ENCODE data around the gene VCP.

Gene VCP

DNA sequence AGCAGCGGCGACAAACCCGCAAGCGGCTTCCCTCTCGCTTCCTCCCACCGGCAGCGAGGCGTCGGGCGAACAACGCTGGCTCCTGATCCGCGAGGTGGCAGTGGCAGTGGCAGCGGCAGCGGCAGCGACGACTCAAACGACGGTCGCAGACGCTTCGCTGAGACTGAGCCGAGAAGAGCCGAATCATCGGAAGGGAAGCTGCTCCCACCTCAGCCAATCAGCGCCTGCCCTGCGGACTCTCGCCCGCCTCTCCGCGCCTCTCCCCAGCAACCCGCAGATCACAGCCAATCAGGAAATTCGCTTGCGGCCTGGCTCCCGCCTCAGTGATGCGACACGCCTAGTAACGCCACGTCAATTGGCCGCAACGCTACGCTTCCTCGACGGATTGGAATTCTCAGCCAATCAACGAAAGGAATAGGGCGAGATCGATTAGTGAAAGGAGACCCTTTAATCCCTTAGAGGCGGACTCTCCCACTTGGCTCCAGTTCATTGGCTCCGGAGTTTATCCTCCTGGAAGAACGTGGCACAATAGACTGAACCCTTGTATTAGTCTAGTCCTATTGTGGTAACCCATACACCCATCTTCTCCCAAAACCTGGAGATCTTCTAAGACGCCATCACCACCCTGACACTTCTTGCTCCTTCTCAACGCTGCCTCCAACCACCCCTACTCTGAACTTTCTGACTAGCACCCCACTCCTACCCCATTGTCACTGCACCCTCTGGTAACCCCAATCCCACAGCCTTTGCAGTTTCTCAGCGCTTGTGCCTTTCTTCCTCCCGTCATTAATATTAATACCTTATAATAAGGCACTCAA, at the start of gene VCP:
Gene VCP (minus strand): TSS at position 165 of the 818 bp plus-strand sequence. CDS start 272 bp downstream, outside the sequence.
- DNase-seq = peak; percentile 98 to 99

- DNase-seq = peak; percentile 91 to 93
Observed at GRCh38 chr9:35116898-35117551, 44.6 kb upstream of the VCP start.

DNA sequence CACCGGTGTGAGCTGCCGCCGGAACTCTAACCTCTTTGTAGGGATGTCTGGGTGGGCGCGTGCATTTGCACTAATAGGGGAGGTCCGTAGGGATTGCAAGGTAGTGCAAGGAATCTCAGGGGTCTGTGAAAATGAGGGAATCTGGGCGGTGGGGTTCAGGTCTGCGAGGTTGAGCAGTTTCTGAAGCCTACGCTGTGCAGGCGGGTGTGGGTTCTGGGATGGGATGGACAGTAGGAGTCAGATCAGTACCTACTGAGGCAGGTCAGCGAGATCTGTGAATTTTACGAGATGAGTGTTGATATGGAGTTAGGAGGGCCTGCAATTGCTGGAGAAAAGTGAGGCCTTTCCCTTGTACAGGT, 44.1 kb upstream of the VCP start:
- DNase-seq = no peak

- peak; percentile 94 for DNase-seq
Observed at GRCh38 chr9:35115680-35116538, 43.5 kb upstream of the VCP start, which contains the start of gene ATOSB. ATOSB (minus strand) TSS chr9:35115862; CDS start chr9:35108274, 7,588 bp downstream.

GRCh38 chr9:35114840-35115628, 42.6 kb upstream of the VCP start:
- DNase-seq = peak; percentile 45 to 51

DNA sequence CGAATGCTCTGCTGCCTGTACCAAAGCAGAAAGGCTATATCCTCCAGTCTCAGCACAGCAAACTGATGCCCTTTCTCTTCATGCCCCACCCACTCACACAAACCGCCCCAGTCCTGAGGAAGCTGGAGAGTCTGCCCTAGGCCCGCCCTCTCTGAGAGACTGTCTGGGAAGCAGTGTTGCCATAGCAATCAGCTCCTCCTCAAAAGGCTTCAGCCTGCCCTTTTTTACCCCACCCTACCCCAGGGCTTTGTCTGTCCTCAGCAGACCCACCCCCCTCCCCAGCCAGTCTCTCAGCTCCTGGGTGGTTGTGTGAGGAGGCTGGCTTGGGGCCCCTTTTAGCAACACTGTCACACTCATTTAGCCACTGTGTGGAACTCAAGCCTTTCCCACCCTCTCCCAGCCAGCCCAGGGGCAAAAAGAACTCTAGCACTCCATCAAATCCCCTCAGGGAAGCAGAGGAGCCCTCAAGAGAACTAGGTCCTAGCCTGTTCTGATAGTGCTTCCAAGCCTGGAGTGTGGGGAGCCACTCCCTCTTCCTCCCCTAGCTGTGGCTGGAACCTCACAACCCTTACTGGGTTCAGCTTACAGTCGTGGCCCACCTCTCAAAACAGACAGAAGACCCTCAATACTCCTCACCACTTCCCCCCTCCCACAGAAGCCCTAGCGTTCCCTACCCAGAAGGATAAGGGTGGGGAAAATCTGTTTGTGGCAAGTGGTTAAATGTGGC, 41.9 kb upstream of the VCP start:
- DNase-seq = peak; percentile 84 to 88

- DNase-seq = peak in 1 of 2 donors; percentile 65
Observed at GRCh38 chr9:35112257-35113020, 40.0 kb upstream of the VCP start.

DNA sequence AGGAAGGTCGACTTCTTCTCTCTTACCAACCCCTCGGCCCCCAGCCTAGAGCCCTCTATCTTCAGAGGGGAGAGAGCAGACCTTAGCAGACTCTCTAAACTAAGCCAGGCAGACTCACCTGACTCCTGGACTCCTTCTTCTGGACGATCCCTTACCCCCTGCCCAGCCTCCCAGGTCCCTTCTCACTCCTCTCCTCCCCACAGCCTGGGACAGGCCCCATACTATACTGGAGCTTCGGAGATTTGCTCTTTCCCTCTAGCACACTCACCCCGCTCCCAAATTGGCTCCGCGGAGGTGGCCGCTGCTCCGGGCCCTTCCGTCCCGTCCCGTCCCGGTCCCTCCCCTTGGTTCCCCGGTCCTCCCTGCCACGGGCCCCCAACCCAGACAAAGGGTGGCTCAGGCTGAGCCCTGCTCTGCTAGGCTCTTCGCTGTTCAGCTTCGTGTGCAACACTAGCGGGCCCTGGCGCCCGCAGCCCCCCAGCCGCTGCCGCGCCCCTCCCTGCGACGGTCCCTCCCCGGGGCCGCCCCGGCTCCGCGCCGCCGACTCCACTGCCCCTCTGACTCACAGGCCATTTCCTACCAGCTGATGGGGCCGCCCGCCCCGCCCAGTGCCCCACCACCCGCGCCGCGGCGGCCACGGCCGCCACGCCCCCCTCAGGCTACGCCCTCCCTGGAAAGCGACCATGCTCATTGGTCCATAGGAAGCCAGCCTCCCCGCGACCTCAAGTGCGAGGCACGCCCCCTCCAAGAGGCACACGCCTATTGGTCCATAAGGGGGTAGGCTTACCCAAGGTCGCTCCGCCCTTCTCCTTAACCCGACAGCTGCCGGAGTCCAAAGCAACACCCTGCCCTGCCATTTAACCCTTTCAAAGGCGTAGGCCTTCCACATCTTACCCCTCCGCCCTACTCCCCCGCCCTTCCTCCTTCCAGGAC, 38.8 kb upstream of the VCP start:
- peak; percentile 98 for DNase-seq

GRCh38 chr9:35110327-35110761, 37.9 kb upstream of the VCP start:
- DNase-seq = no peak

GRCh38 chr9:35108946-35109575, 36.6 kb upstream of the VCP start:
- no peak for DNase-seq

DNA sequence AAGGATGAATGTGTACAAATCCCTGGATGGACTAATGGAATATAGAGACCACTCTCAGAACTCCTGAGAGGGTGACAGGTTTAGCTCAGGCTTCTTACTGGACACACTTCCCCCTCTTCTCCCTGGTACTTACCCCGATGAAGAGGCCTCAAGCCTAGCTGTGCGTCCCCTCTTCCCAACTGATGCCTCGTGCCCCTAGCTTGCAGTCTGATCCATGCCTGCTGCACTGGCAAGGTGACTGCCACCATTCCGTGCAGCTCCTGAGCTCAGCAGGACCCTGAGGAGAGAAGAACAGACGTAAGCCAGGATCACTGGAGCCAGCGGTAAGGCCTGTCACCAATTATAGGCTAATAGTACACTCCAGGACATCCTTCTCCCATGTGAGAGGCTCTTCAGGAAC, 36.0 kb upstream of the VCP start:
- no peak for DNase-seq

DNA sequence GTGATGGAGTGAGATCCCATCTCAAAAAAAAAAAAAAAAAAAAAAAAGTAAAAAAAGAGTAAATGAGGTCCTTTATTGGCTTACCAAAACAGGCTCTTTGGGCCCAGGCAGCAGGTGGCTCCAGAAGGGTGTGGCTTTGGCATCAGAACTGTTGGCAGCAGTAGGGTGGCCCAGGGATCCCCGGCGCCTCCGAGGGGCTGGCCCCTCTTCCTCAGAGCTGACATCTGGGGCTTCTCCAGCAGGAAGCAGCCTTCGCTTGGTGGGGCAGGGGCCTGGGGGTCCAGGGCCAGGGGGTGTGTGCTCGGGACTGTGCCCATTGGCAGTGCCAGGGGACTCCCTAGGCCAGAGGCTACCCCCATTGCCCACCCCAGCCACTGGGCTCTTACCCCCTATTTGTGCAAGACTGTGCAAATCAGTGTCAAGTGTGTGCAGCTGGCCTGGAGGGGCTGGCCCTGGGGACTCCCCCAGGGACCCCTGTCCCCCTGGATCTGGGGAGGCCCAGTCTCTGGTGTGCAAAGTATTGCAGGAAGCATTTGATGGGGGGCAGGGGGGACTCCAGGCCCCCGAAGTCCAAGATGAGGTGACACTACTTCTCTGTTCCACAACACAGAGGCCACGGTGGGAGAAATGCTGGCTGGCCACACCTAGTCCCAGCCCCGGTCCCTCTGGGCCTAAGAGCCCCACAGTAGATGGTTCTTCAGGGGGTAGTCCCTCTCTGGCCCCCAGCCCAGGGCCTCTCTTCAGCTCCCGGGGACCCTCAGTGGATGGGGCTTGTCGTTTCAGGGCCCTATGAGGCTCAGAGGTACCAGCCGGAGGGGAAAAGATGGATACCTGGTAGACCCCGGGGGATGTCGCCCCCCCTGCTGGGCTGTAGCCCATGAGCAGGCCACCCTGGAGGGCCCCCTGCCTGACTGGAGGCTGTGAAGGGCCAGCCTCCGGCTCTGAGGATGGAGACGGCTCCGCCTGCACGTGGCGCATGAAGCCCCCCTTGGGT, 35.2 kb upstream of the VCP start:
- DNase-seq = no peak

GRCh38 chr9:35106343-35106730, 33.9 kb upstream of the VCP start:
- no peak for DNase-seq

DNA sequence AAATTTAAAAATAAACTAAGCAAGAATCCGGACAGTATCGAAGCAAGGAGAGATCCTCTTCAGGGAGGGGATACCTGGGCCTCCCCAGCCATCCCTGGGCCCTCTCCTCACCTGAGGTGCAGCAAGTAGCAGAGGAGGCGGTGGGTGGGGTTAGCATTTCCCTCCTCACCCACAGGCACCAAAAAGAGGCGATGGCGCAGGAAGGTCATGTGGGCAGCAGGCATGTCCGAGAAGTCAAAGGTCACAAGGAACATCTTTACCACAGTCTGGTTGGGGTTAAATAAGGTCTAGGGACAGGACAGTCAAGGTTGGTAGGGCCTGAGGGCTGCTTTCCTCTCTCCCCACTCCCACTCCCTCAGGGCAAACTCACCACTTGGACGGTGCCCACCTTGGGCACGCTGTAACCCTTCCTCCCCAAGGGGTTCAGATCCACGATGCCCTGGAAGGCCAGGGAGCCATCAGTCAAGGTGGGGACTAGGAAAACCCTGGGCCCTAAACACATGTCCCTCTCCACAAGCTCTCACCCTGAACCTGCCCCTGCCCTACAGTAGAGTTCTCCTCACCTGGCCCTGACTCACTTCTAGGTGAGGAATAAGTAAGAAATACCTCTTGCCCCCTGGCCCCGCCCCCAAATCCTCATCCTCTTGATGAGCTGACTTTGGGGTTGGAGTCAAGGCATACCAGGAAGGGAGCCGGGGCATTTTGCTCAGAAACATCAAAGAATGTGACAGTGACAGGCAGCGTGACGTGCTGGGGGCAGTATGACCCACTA, 33.3 kb upstream of the VCP start:
- DNase-seq = no peak

DNA sequence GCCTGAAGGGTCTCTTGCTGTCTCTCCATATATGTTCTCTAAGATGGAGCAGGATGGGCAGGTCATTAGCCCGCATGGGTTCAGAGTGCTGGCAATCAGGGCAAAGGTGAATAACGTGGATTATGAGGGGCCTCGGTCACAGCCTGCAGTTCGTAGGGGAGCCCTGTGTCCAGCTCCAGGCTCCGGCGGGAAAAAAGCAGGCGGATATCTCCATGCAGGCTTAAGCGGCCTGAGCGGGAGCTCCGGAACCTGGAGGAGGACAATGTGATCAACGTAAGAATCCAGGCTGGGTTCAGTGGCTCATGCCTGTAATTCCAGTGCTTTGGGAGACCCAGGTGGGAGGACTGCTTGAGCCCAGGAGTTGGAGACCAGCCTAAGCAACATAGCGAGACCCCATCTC, 32.7 kb upstream of the VCP start:
- DNase-seq = no peak

GRCh38 chr9:35104586-35104985, 32.2 kb upstream of the VCP start:
- DNase-seq = no peak

DNA sequence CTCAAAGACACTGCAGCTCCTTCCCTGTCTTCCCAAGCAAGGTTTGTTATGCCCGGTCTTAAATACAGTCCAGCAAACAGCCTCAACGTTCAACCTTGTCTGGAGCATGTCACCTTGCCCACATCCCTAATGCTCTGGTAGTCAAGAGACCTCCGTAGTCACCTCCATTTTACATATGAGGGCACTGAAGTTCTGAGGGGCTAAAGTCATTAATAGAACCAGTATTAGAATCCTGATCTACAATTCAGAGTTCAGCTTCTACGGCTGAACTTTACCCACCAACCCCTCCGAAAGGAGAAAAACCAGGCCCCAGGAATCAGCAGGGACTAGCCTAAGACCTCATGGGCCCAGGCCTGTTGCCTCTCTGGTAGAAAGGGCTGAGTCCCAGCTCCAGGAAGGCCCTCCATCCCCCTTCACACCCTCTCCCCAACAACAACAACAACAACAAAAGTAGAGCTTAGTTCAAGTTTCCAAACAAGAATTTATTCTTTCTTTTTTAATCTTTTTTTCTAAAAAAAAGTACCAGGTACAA, 31.3 kb upstream of the VCP start:
- no peak for DNase-seq
